ENCODE results near the gene GIGYF1. TPM values are rescaled to one million over a fixed set of nuclear protein-coding genes. Genes with fewer than 3 reads are reported as not detected.

Gene GIGYF1
- total RNA-seq, 3 donors from 2014 or later = 25.0 to 39.0 (median 34.8) TPM

GRCh38 chr7:100723732-100724275, 29.8 kb upstream of the GIGYF1 start:
- Histone ChIP-seq H3K9me3 (no peaks in the 10 kb centered on the region), H3K36me3 (no peaks in the 10 kb centered on the region), H3K27me3 (peaks cover 6 to 27% of the 10 kb centered on the region in 2 donors), H3K4me3 (no peak overlapping the region), H3K27ac (no peak overlapping the region), H3K4me1 (peaks cover 0 to 7% of the 10 kb centered on the region in 2 donors)
- TF ChIP-seq POLR2A (IDR thresholded peaks at IDR 0.05) = no peak
- no peak for TF ChIP-seq CTCF (IDR thresholded peaks at IDR 0.05)
- TF ChIP-seq POLR2AphosphoS5 (IDR thresholded peaks at IDR 0.05) = no peak
- intact Hi-C loops (cut with DNase I; ENCODE audit: low total_unique reads) = no loop called here
- DNase-seq (ENCODE audit: low spot score in 2 of 2) = no peak

- Histone ChIP-seq H3K27ac (no peak overlapping the region), H3K9me3 (no peaks in the 10 kb centered on the region), H3K27me3 (peaks cover 6 to 27% of the 10 kb centered on the region in 2 donors), H3K36me3 (no peaks in the 10 kb centered on the region), H3K4me1 (peaks cover 0 to 7% of the 10 kb centered on the region in 2 donors), H3K4me3 (no peak overlapping the region)
- DNase-seq (ENCODE audit: low spot score in 2 of 2) = no peak
- intact Hi-C loops (cut with DNase I; ENCODE audit: low total_unique reads) = no loop called here
- TF ChIP-seq POLR2A (IDR thresholded peaks at IDR 0.05) (no peak), CTCF (IDR thresholded peaks at IDR 0.05) (no peak), POLR2AphosphoS5 (IDR thresholded peaks at IDR 0.05) (no peak)
Observed at GRCh38 chr7:100722480-100723212, 28.6 kb upstream of the GIGYF1 start.

- H3K36me3 ChIP-seq = no peaks in the 10 kb centered on the region
- DNase-seq (ENCODE audit: low spot score in 2 of 2) = no peak
- no peak for TF ChIP-seq CTCF (IDR thresholded peaks at IDR 0.05)
- TF ChIP-seq POLR2A (IDR thresholded peaks at IDR 0.05) = no peak
- no peak for TF ChIP-seq POLR2AphosphoS5 (IDR thresholded peaks at IDR 0.05)
- intact Hi-C loops (cut with DNase I; ENCODE audit: low total_unique reads) = no loop called here
- peaks cover 6 to 27% of the 10 kb centered on the region in 2 donors for H3K27me3 ChIP-seq
- peaks cover 0 to 7% of the 10 kb centered on the region in 2 donors for H3K4me1 ChIP-seq
- H3K27ac ChIP-seq = no peak overlapping the region
- H3K9me3 ChIP-seq = no peaks in the 10 kb centered on the region
- H3K4me3 ChIP-seq = no peak overlapping the region
Observed at GRCh38 chr7:100721505-100721812, 27.4 kb upstream of the GIGYF1 start.

- H3K27ac ChIP-seq = no peak overlapping the region
- peak overlapping the region in 2 of 3 donors; percentile 20 to 57 for H3K4me3 ChIP-seq
- H3K27me3 ChIP-seq = peaks cover 6 to 27% of the 10 kb centered on the region in 2 donors
- intact Hi-C loops (cut with DNase I; ENCODE audit: low total_unique reads) = no loop called here
- H3K36me3 ChIP-seq = no peaks in the 10 kb centered on the region
- H3K4me1 ChIP-seq = peaks cover 0 to 7% of the 10 kb centered on the region in 2 donors
- H3K9me3 ChIP-seq = no peaks in the 10 kb centered on the region
- TF ChIP-seq POLR2AphosphoS5 (IDR thresholded peaks at IDR 0.05) = no peak
- TF ChIP-seq POLR2A (IDR thresholded peaks at IDR 0.05) = no peak
- TF ChIP-seq CTCF (IDR thresholded peaks at IDR 0.05) = no peak
- DNase-seq (ENCODE audit: low spot score in 2 of 2) = no peak
Observed at GRCh38 chr7:100720671-100721504, 26.8 kb upstream of the GIGYF1 start.

- intact Hi-C loops (cut with DNase I; ENCODE audit: low total_unique reads) = no loop called here
- Histone ChIP-seq H3K36me3 (no peaks in the 10 kb centered on the region), H3K4me1 (peaks cover 0 to 7% of the 10 kb centered on the region in 2 donors), H3K4me3 (peak within 1 kb of the TSS in 2 of 3 donors; percentile 20 to 57), H3K27ac (no peak within 1 kb of the TSS), H3K27me3 (peaks cover 6 to 27% of the 10 kb centered on the region in 2 donors), H3K9me3 (no peaks in the 10 kb centered on the region)
- TF ChIP-seq POLR2AphosphoS5 (IDR thresholded peaks at IDR 0.05) (no peak), CTCF (IDR thresholded peaks at IDR 0.05) (no peak), POLR2A (IDR thresholded peaks at IDR 0.05) (no peak)
- no peak for DNase-seq (ENCODE audit: low spot score in 2 of 2)
Observed at GRCh38 chr7:100720279-100720670, 26.2 kb upstream of the GIGYF1 start, which contains the start of gene EPO. Gene EPO (plus strand): TSS chr7:100720468. CDS start chr7:100720981, 513 bp downstream.

Data from breast epithelium (tissue), 4 donors.